ENCODE results near the gene MNAT1.

The MNAT1 gene

DNA sequence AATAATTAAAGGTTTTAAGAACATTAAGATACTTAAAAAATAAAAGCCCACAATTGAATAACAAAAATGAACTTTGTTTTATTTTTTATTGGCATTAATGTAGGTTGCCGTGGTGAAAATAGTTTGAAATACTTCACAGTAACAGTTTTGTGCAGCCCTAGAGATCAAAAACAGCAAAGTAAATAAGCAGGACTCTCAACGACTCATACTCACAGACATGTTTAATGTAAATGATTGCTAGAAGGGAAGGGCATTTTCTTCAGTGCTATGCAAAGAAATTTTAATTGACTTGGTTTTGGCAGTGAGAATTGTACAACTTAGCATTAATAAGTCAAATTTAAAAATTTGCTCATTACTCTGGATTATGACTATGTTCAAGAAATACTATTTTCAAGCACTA lies 230.3 kb downstream of the MNAT1 start:
- TF ChIP-seq CTCF (IDR thresholded peaks at IDR 0.05; ENCODE audit: low read depth, low read length): no peak
- no peak for DNase-seq (ENCODE audit: extremely low read depth, low read depth)

DNA sequence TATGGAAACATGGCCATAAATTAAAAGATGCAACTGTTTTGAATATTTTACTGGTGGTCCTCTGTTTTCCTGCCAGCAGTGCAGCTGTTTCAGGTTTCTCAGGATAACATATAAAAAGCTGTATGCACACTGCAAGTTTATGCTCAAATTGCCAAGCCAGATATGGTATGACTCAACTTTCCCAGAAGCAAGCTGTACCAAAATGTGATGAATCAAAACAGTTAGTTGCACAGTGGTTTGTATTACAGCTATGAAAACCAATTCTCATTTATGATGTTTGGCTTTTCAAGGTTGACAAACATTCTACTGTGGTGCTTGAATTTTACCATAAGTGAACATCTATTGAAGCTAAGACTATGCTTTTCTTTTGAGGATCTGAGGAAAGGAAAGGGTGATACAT lies 230.8 kb downstream of the MNAT1 start:
- DNase-seq (ENCODE audit: extremely low read depth, low read depth): peak; percentile 18
- TF ChIP-seq CTCF (IDR thresholded peaks at IDR 0.05; ENCODE audit: low read depth, low read length): no peak

- DNase-seq (ENCODE audit: extremely low read depth, low read depth): no peak
Measured at GRCh38 chr14:60968099-60968498, 233.5 kb downstream of the MNAT1 start.

GRCh38 chr14:60968671-60969070 lies 234.1 kb downstream of the MNAT1 start:
- no peak for TF ChIP-seq CTCF (IDR thresholded peaks at IDR 0.05; ENCODE audit: low read depth, low read length)
- no peak for DNase-seq (ENCODE audit: extremely low read depth, low read depth)

More at GRCh38 chr14:60968099-60968498, 233.5 kb downstream of the MNAT1 start:
- TF ChIP-seq CTCF (IDR thresholded peaks at IDR 0.05; ENCODE audit: low read depth, low read length): no peak

GRCh38 chr14:60970146-60970545 lies 235.6 kb downstream of the MNAT1 start:
- no peak for DNase-seq (ENCODE audit: extremely low read depth, low read depth)
- no peak for TF ChIP-seq CTCF (IDR thresholded peaks at IDR 0.05; ENCODE audit: low read depth, low read length)

DNA sequence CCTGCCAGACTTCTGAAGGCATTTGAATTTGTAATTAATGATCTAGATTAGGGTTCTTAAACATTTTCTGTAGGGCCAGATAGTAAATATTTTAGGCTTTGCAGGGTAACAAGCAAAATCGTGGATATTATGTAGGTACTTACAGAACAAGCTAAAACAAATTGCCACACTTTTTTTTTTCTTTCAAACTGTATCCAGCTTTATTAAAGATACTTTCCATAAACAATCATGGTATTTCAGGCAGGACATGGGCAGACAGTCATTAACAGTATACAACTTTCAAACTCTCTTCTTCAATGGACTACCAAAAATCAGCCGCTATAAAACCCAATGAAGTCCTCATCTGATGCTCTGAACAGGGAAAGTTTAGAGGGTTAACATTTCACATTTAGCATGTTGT lies 236.7 kb downstream of the MNAT1 start:
- no peak for TF ChIP-seq CTCF (IDR thresholded peaks at IDR 0.05; ENCODE audit: low read depth, low read length)
- DNase-seq (ENCODE audit: extremely low read depth, low read depth): no peak

- no peak for DNase-seq (ENCODE audit: extremely low read depth, low read depth)
- TF ChIP-seq CTCF (IDR thresholded peaks at IDR 0.05; ENCODE audit: low read depth, low read length): no peak
Measured at GRCh38 chr14:60972295-60972694, 237.7 kb downstream of the MNAT1 start.

Data from AG09319 (cell line).